WERI-Rb-1 (cell line): ENCODE measurements around the gene ZNF444.

Source experiments
- DNase-seq: peaks from one replicate; pipeline ENCODE4 v3.0.0-alpha.2; 2020
- H3K27ac ChIP-seq: fragments of 250-450 bp; sonication (Bioruptor Pico); 2 replicates; pipeline ENCODE4 v1.5.1; 2020; ENCODE audit warnings: mild to moderate bottlenecking, moderate library complexity
- H3K27me3 ChIP-seq: fragments of 250-450 bp; sonication (Bioruptor Pico); 2 replicates; pipeline ENCODE4 v1.5.1; 2021; ENCODE audit warnings: mild to moderate bottlenecking, low read depth, moderate library complexity; ENCODE audit not compliant: insufficient read depth, severe bottlenecking
- H3K36me3 ChIP-seq: fragments of 250-450 bp; sonication (Bioruptor Pico); 2 replicates; pipeline ENCODE4 v1.5.1; 2020; ENCODE audit warnings: mild to moderate bottlenecking, moderate library complexity
- H3K4me3 ChIP-seq: 2 replicates; pipeline ENCODE4 v1.5.1; 2011; ENCODE audit warnings: low read depth, mild to moderate bottlenecking, control low read depth, low read length
- H3K9me3 ChIP-seq: fragments of 250-450 bp; sonication (Bioruptor Pico); 2 replicates; pipeline ENCODE4 v1.5.1; 2021; ENCODE audit warnings: mild to moderate bottlenecking, moderate library complexity; ENCODE audit not compliant: severe bottlenecking
- TF ChIP-seq, protein P1 (sequence below): IDR thresholded peaks from 2 replicates; pipeline ENCODE4 v1.5.1; 2011; ENCODE audit warnings: low read depth, mild to moderate bottlenecking, control low read depth, inconsistent platforms, low read length

ZNF444 gene

DNA sequence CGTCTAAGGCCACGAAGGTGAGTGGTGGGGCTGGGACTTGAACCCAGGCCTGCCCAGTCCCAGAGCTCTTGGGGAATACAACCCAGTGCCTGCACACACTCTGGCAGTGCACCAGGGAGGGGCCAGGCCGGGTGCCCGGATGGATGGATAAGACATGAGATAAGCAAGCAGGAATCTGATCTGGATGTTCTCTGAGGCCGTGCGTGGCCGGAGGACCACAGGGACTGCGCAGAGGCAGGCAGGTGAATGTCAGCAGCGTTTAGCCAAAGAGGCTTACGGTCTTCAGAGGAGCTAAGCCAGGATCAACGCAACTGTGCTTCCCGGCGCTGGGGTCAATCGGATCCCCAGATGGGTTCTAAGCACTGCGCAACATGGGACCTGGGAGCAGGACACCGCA is 21.5 kb upstream of the ZNF444 start:
- no peaks in the 10 kb centered on the region for H3K9me3 ChIP-seq
- no peaks in the 10 kb centered on the region for H3K27me3 ChIP-seq
- TF ChIP-seq, protein P1, sequence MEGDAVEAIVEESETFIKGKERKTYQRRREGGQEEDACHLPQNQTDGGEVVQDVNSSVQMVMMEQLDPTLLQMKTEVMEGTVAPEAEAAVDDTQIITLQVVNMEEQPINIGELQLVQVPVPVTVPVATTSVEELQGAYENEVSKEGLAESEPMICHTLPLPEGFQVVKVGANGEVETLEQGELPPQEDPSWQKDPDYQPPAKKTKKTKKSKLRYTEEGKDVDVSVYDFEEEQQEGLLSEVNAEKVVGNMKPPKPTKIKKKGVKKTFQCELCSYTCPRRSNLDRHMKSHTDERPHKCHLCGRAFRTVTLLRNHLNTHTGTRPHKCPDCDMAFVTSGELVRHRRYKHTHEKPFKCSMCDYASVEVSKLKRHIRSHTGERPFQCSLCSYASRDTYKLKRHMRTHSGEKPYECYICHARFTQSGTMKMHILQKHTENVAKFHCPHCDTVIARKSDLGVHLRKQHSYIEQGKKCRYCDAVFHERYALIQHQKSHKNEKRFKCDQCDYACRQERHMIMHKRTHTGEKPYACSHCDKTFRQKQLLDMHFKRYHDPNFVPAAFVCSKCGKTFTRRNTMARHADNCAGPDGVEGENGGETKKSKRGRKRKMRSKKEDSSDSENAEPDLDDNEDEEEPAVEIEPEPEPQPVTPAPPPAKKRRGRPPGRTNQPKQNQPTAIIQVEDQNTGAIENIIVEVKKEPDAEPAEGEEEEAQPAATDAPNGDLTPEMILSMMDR, result no peak
- DNase-seq, result peak; percentile 96
- H3K27ac ChIP-seq, result peak overlapping the region; percentile 99
- peak overlapping the region; percentile 93 for H3K4me3 ChIP-seq
- H3K36me3 ChIP-seq, result peaks cover 26% of the 10 kb centered on the region

DNA sequence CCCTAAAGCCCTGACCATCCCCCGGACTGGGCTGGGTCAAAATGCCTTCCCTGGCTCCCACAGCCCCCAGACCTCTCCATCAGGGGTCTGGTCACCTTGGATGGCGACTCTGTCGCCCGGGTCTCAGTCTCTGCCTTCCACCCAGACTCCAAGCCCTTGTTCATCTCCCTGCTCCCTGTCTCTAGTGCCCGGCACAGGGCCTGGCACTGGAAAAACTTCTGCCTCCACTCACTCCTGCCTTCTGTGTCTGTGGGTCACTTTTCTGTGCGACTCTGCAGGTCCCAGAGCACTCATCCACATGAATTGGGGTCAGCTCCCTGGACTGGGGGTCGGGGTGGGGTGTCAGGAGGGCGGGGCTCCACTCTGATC is 21.1 kb upstream of the ZNF444 start:
- H3K27me3 ChIP-seq, result no peaks in the 10 kb centered on the region
- TF ChIP-seq, protein P1, result no peak
- H3K27ac ChIP-seq, result peak overlapping the region; percentile 99

DNA sequence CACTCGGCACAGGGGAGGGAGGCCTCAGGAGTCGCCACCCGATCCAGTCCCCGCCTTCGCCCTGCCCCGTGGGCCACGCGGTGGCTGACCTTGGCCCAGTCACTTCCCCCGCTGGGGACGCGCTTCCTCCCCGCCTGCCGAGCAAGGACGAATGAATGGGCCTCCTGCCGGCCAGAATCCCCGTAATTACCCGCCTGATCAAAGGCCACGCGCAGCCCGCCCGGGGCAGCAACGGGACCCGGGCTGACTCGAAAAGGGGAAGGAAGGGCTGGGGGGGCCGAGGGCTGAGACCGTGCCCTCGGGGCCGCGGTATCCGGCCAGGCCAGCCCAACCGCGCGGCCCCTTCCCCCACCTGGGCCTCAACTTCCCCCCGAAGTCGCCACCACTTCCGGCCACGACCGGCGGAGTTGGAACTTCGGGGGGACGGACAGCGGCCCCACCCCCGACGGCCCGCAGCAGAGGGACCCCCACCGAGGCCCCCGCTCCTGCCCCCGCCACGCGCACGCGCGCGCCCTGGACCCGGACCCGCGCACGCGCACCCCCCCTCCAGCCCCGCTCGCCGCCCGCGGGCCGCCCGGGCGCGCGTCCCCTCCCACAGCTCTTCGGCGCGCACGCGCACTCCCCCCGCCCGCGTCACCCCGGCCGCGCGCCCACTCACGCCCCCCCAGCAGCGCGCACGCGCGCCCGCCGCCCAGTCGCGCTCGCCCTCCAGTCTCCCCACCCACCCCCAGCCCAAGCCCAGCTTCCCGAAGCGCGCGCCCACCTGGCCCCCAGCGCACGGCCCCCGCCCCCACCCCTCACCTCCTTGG is 20.5 kb upstream of the ZNF444 start:
- peak overlapping the region; percentile 99 for H3K27ac ChIP-seq
- DNase-seq, result peak; percentile 73

More for the DNA sequence above, 21.1 kb upstream of the ZNF444 start:
- peak overlapping the region; percentile 93 for H3K4me3 ChIP-seq
- no peak for DNase-seq
- H3K36me3 ChIP-seq, result peaks cover 26% of the 10 kb centered on the region
- H3K9me3 ChIP-seq, result no peaks in the 10 kb centered on the region

DNA sequence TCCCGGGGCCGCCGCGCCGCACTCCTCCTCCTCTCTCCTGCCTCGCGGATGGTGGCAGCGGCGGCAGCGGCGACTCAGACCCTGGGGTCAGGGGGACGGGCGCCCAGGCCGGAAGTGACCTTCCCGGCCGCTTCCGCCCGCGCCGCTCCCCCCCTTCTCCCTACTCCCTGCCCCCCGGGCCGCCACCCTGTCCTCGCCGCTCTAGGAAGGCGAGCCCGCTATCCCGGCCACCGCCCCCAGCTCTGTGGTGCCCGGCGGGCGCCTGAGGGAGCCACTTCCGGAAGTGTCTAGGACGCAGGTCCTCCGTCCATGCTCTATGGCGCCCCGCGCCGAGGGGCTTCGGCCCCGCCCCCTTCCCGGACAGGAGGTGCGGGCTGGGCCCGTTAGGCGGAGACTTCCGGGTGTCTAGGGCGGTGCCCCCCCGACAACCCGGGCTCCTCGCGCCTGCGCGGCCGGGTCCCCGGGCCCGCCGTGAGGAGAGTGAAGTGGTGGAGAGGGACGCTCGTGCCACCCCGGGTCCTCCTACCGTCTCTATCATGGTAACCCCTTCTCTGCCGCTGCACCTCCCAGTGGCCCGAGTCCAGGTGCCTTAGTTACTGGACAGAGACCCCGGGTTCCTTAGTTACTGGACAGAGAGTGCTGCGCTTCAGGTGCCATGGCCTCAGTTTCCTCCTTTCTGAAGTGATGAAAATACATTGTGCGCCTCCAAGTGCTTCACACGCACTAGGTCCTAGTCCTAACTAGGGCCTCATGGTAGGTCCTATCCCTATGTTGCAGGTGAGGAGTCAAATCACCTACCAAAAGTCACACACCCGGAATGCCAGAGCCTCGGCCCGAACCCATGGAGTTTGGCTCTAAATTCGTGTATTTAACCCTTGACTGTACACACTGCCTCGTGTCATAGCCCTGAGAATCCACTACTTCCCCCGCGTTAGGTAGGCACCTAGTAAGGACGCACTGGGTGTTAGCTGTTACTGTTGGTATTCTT is 19.6 kb upstream of the ZNF444 start, which contains the start of gene ZNF787:
ZNF787 (minus strand) TSS at position 116 of the 988 bp plus-strand sequence. CDS start 18,078 bp downstream, outside the sequence.
- DNase-seq, result peak; percentile 99
- Histone ChIP-seq H3K27me3 (no peaks in the 10 kb centered on the region), H3K36me3 (peaks cover 21% of the 10 kb centered on the region), H3K27ac (peak within 1 kb of the TSS; percentile 99), H3K4me3 (peak within 1 kb of the TSS; percentile 93), H3K9me3 (no peaks in the 10 kb centered on the region)
- TF ChIP-seq, protein P1, result no peak

More for the DNA sequence above, 20.5 kb upstream of the ZNF444 start:
- peak overlapping the region; percentile 93 for H3K4me3 ChIP-seq
- H3K36me3 ChIP-seq, result peaks cover 24% of the 10 kb centered on the region
- no peaks in the 10 kb centered on the region for H3K9me3 ChIP-seq
- TF ChIP-seq, protein P1, result no peak
- no peaks in the 10 kb centered on the region for H3K27me3 ChIP-seq

DNA sequence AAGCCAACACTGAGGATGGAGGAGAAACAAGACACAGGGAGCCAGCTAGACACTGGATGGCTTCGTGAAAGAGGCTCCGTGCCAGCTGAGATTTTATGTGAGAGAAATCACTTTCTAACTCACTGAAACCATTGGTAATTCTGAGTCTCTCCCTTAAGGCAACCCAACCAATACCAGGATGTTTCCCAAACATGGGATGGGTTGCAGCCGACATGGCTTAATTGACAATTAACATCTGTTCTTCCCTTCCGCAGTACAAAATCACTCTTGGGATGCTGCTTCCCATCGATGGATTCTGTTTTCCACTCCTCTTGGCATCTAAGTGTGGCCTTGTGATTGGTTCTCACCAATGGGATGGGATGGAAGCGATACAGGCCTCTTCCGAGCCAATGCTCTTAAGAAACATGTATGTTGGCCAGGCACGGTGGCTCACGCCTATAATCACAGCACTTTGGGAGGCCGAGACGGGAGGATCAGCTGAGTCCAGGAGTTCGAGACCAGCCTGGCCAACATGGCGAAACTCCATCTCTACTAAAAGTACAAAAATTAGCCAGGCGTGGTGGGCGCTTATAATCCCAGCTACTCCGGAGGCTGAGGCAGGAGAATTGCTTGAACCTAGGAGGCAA is 17.7 kb upstream of the ZNF444 start:
- TF ChIP-seq, protein P1, result no peak
- Histone ChIP-seq H3K4me3 (no peak overlapping the region), H3K36me3 (peaks cover 11% of the 10 kb centered on the region; the same call in 1 of the 2 replicates), H3K27me3 (no peaks in the 10 kb centered on the region), H3K9me3 (no peaks in the 10 kb centered on the region), H3K27ac (no peak overlapping the region)
- DNase-seq, result no peak
